ENCODE results near the gene ANGPTL4.

GRCh38 chr19:8403098-8403819, 39.3 kb downstream of the ANGPTL4 start:
- TF ChIP-seq, protein P1, sequence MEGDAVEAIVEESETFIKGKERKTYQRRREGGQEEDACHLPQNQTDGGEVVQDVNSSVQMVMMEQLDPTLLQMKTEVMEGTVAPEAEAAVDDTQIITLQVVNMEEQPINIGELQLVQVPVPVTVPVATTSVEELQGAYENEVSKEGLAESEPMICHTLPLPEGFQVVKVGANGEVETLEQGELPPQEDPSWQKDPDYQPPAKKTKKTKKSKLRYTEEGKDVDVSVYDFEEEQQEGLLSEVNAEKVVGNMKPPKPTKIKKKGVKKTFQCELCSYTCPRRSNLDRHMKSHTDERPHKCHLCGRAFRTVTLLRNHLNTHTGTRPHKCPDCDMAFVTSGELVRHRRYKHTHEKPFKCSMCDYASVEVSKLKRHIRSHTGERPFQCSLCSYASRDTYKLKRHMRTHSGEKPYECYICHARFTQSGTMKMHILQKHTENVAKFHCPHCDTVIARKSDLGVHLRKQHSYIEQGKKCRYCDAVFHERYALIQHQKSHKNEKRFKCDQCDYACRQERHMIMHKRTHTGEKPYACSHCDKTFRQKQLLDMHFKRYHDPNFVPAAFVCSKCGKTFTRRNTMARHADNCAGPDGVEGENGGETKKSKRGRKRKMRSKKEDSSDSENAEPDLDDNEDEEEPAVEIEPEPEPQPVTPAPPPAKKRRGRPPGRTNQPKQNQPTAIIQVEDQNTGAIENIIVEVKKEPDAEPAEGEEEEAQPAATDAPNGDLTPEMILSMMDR (IDR thresholded peaks at IDR 0.05; ENCODE audit: low read depth, low read length), result no peak
- TF ChIP-seq MYC (IDR thresholded peaks at IDR 0.05; ENCODE audit: low read depth, low read length), result no peak
- no peak for TF ChIP-seq POLR2A (IDR thresholded peaks at IDR 0.05; ENCODE audit: extremely low read depth, insufficient read length)
- TF ChIP-seq, protein P2, sequence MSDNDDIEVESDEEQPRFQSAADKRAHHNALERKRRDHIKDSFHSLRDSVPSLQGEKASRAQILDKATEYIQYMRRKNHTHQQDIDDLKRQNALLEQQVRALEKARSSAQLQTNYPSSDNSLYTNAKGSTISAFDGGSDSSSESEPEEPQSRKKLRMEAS (IDR thresholded peaks at IDR 0.05; ENCODE audit: low read depth, low read length), result no peak
